NAMALWA (cell line): ENCODE results near the gene ZDBF2.
"Not testable (repeated sequence)": the region's sequence is repeated elsewhere in the genome, so short reads cannot be mapped to it uniquely, and the experiment has no call there.

ENCODE experiments used
- DNase-seq: peaks from one replicate; pipeline ENCODE4 v3.0.0-alpha.2; 2015; ENCODE audit warnings: low spot score

ZDBF2 gene

GRCh38 chr2:206274434-206275311 is at the start of gene ZDBF2:
Gene ZDBF2, plus strand, starts transcription at chr2:206274663. Its CDS starts 7,187 bp downstream, at chr2:206281850.
- DNase-seq: peak; percentile 70

- DNase-seq: no peak
Observed at GRCh38 chr2:206225435-206226232, 48.8 kb upstream of the ZDBF2 start.

GRCh38 chr2:206228636-206229035 is 45.8 kb upstream of the ZDBF2 start:
- not testable (repeated sequence) for DNase-seq

GRCh38 chr2:206229642-206230041 is 44.8 kb upstream of the ZDBF2 start:
- DNase-seq: no peak

- no peak for DNase-seq
Observed at GRCh38 chr2:206230060-206230762, 44.3 kb upstream of the ZDBF2 start.

GRCh38 chr2:206231669-206232286 is 42.7 kb upstream of the ZDBF2 start:
- no peak for DNase-seq

GRCh38 chr2:206232287-206233035 is 42.0 kb upstream of the ZDBF2 start:
- no peak for DNase-seq

- DNase-seq: no peak
Observed at GRCh38 chr2:206239157-206239556, 35.3 kb upstream of the ZDBF2 start.

- no peak for DNase-seq
Observed at GRCh38 chr2:206240327-206240726, 34.1 kb upstream of the ZDBF2 start.

- DNase-seq: no peak
Observed at GRCh38 chr2:206241736-206242135, 32.7 kb upstream of the ZDBF2 start.

- peak; percentile 58 for DNase-seq
Observed at GRCh38 chr2:206245265-206245672, 29.2 kb upstream of the ZDBF2 start.

GRCh38 chr2:206250041-206250897 is 24.2 kb upstream of the ZDBF2 start:
- DNase-seq: no peak

GRCh38 chr2:206253125-206253776 is 21.2 kb upstream of the ZDBF2 start:
- DNase-seq: no peak

- no peak for DNase-seq
Observed at GRCh38 chr2:206253777-206254166, 20.7 kb upstream of the ZDBF2 start.

GRCh38 chr2:206255003-206255402 is 19.5 kb upstream of the ZDBF2 start:
- DNase-seq: no peak

- DNase-seq: no peak
Observed at GRCh38 chr2:206256706-206257205, 17.7 kb upstream of the ZDBF2 start.

GRCh38 chr2:206257350-206257749 is 17.1 kb upstream of the ZDBF2 start:
- no peak for DNase-seq

- DNase-seq: no peak
Observed at GRCh38 chr2:206257861-206258260, 16.6 kb upstream of the ZDBF2 start.

- not testable (repeated sequence) for DNase-seq
Observed at GRCh38 chr2:206258615-206259014, 15.8 kb upstream of the ZDBF2 start.
